Endometrium (tissue), 2 donors: ENCODE data around the gene ALS2.
"Not testable (repeated sequence)": the region's sequence is repeated elsewhere in the genome, so short reads cannot be mapped to it uniquely, and the experiment has no call there.

ENCODE experiments used
- FAIRE-seq: peaks from 2 replicates; lab custom pipeline; 2012; peaks lifted over from hg19 to GRCh38; lab: Jason Lieb, UNC
- donor health status: control.
- donor health status: control.

The ALS2 gene

DNA sequence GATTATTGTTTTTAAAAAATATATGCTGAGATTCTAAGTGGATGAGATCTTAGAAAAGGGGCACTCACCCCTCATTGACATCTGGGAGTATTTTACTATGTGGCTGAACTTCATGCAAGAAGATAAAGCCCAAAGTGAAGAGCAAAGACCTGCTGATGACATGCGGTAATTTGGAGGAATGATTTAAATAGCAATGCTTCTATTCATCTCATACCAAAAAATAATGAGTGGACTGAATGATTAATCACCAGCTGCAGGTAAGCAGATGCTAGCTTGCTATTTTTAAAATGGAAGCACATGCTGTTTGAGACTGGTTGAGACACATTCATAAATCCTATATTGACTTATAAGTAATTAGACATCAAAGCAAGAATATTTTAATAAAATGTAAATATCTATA, 12.9 kb upstream of the ALS2 start:
- FAIRE-seq = no peak

DNA sequence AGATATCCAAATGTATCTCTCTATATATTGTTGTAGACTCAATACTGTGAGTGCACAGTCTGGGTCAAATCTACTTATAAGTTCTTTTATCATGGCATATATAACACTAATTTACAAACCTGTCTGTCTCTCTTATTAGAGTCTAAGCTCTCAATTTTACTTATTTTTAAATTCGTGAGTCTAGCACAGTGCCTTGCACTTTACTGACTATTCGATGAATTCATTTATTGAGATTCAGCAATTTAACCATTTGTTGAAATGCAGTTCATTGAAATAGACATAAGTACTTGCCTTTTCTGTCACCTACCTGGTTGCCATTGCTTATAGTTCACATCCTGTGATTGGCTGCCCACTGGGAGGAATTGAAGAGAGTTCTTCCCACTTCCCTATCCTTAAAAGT, 10.3 kb upstream of the ALS2 start:
- FAIRE-seq = no peak

DNA sequence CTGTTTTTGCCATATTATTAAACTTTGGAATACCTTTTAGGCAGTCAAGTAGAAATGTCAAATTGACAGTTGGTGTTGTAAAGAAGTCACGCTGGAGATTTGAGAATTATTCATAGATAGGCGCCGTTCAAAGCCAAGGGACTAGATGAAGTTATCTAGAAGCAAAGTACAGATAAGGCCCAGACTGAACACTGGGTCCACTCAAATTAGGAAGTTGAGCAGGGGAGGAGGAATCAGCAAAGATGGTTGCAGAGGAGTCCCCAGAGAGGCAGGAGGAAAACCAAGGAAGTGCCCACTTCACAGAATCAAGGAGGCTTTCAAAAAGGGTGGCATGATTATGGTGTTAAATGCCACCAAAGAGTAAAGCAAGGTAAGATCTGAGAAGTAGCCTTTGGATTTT, 9.6 kb upstream of the ALS2 start:
- no peak for FAIRE-seq

DNA sequence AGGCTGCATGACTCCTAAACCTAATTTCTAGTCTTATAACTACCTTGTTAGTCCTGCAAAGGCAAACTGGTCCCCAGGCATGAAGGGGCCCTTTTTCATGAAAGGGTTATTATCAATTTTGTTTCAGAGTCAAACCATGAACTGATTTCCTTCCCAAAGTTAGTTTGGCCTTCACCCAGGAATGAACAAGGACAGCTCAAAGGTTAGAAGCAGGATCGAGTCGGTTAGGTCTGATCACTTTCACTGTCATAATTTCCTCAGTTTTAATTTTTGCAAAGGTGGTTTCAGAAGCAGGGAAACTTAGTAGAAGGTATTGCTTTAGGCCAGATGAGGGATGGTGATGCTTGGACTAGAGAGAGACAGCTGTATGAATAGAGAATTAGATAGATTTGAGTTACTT, 8.7 kb upstream of the ALS2 start:
- no peak for FAIRE-seq

DNA sequence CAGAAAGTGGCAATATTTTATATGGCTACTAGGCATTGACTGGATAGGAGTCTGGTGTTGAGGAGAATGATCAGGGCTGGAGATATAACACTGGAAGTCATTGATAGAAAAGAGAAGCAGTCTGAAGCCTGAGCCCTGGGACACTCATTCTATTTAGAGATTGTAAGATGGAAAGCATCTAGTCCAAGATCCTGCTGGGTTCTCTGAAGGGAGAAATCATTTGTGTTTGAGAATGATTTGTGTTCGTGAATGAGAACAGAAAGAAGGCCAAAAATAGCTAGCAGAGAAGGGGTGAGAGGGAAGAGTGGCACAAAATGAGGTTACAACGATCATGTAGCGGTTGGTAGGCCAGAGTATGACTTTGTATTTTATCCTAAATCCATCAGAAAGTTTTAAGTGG, 7.6 kb upstream of the ALS2 start:
- no peak for FAIRE-seq

DNA sequence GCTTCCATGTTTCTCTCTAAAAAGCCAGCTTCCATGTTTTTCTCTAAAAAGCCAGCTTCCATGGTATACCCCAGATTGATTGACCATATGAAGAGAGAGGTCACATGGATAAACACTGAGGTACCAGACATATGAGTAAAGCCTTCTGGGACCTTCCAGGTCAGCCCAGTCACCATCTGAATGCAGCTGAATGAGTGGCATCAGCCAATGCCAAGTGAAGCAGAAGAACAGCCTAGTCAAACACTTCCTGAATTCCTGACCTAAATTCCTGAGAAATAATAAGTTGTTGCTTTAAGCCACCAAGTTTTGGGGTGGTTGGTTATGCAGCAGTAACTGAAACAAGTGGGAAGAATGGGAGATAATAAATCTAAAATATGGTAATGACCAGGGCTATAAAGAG, 5.7 kb upstream of the ALS2 start:
- no peak for FAIRE-seq

DNA sequence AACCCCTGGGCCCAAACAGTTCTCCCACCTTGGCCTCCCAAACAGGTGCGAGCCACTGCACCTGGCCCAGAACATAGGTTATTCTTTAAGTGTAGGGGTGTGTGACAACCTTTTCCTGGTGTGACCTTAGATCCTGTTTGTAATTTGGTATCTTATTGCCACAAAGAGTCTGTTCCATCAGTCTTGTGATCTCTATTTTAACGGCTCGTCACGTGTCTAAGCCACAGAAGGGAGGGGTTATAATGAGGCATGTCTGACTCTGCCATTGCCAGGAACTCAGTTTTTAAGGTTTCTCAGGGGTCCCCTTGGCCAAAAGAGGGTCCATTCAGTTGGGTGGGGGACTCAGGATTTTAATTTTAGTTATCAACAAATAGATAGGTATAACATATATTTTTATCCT, 4.4 kb upstream of the ALS2 start:
- FAIRE-seq = no peak

DNA sequence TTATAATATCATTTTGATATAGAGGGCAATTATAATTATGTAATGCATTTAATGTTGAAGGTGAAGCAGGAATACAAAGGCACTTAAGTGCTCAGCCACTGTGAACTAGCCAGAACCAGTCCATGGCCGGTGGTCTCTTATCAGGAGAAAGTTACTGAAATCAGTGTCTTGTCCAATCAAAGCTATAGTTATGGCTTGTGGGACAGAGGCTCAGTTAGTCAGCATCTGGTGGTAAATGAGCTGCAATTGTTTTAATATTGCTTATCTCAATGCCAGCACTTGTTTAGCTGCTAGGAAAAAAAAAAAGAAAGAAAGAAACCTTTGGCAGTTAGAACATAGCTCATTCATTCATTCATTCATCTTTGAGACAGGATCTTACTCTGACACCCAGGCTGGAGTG, 3.8 kb upstream of the ALS2 start:
- FAIRE-seq = no peak

DNA sequence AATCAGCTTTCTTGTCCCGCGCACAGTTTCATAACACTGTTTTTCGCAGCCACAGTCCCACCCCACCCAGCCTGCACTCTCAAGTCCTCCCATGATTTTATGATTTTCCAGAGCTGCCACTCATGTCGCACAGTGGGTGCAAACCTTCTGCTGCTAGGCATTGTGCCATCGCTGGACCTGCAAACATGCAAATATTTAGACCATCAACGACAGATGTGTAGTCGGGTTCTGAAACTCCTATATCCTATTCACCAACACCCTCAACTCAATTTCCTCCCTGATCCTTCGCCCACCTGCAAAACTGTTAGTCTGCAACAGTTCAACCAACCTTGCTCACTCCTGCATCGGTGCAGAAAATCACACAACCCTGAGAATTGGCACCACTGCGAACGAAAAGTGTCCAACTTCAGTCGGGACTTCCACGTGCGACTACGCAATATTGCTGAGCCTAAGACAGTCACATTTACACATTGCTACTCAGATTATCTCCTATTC, 871 bp upstream of the ALS2 start:
- no peak for FAIRE-seq

DNA sequence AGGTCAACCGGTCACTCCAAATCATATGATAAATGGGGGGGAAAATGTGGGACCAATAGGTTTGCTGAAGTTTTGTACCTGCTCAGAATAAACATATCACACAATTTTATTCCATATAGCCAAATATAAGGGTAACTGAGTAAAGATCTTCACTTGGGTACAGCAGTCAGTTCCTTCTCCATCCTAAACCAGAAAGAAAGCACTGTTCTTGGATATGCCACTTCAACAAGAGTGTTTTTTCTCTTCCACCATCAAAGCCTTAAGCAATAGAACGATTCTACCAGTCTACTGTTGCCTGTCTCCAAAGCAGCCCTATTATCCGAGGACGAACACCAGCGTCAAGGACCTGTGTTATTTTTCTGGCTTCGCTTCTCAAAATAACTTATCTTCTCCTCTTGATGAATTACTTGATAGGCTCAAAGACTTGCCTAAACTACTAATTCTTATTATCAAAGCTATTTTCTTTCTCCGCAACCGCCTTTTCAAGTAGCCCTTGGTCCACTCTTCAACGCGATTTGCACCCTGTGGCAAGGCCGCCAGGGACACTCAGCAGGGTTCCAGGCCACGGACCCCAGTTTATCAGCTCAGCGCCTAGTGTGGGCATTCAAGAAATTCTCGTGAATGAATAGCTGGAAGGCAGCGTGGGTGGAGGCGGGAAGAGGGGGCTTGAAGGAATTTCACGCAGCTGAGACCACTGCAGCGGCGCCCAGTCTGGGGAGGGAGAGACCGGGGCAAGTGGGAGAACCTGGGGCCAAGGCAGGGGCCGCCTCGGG, 646 bp downstream of the ALS2 start:
- no peak for FAIRE-seq

DNA sequence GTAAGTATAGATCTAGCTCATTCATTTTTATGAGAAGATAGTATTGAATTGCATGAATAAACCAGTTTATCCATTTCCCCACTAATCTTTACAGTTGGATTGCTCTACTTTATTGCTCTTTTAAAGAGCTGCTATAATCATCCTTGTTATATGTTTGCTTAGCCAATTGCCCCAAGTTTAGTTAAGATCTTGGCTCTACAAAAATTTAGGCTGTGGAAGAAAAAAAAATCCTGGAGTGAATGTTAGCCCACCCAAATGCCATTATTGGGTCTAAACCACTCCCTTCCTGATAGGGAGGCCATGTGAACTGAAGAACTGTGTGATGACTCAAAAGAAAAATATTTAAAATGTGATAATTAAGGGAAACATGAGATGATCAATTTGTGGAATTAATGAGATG, 2.9 kb downstream of the ALS2 start:
- no peak for FAIRE-seq

DNA sequence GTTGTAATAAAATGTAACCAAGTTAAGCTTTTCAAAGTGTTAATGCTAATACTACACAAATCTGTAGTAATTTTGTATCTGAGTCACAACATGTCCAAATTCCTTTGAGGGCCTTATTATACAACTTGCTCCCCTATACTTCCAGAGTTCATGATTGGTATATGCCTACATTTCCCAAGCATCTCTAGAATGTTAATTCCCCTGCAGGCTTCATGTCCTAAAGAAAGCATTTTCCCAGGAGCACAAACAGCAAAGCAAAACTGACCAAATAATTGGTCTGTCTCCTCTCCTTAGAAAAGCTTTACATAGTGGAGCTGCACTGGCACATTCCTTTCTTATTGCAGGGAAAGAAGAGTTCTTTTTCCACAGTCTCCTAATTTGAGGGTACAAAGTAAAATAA, 3.7 kb downstream of the ALS2 start:
- FAIRE-seq = no peak

DNA sequence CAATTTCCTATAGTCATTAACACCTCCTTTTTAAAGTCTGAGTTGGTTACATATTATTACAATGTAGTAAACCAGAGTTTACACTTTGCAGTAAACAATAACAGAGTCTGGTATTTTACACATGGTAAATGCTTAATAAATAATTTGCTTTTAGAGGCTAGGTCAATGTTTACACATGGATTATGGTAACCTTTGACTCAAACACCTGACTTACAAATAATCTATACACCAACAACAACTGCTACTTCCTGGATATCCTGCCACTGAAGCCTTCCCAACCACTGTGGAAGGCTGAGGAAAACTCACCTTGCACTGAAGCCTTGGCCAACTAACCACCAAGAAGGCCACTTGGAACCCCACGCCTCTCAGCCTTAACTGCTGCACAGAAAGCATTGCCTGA, 5.4 kb downstream of the ALS2 start:
- no peak for FAIRE-seq

DNA sequence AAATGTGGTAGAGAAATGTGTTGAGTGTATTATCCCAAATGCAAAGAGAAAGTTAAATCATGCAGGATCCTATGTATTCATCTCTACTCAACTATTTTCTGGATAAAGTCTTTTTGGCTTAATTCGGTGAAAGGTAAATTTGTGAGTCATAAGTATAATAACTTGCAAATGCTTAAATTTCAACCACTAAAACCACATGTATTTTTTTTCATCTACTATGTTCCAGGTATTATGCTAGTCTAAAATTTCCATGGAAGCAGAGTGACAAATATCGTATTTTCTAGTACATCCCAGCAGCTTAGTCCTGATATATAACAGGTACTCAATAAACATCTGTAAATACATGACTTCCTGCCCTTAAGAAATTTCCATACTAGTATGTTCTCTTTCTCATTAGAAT, 6.2 kb downstream of the ALS2 start:
- FAIRE-seq = no peak

DNA sequence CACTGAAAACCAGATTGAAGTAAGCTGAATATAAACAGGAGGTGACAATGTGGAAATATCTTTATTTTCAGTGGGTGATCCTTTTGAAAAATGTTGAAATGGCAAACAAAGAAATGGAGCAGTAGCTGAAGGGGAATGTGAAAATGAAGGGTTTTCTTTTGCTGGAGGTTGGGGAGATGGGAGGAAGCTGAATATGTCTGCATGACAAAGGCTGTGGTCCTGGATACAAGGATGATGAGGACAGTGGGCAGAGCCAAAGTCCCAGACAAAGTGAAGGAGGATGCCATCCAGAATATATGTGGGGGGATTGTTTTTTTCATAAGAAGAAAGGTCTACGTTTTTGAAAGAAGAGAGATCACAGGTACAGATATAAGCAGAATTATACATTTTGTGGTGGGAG, 6.7 kb downstream of the ALS2 start:
- FAIRE-seq = no peak

DNA sequence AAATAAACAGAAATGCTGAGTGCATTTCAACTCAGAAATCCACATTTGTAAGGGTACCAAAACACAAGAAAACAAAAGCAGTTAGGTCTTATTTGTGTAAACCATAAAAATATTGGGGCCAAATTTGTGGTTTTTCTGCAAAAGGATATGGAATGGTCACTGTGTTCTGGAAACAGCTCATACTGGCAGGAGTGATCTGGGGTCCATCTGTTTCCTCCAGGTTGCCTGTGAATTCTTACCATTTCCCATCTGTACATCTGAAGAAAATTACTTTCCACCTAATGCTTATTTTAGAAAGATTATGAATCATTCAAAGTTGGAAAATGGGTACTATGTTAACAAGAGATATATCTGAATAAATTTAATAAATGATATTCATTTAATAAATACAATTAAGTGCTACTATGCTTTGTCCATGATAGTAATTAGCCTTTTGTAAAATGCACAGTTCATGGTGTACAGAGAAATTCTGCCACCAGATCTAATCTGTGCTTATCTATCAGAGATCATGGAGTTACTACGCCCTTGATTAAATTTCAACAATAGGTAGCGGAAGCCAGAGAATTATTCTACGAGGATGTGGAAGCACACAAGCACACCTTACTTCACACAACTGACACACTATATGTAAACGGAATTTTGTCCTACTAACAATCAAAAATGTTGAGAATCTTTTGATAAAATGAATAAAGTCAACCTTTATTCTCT, 10.9 kb downstream of the ALS2 start:
- FAIRE-seq = no peak

DNA sequence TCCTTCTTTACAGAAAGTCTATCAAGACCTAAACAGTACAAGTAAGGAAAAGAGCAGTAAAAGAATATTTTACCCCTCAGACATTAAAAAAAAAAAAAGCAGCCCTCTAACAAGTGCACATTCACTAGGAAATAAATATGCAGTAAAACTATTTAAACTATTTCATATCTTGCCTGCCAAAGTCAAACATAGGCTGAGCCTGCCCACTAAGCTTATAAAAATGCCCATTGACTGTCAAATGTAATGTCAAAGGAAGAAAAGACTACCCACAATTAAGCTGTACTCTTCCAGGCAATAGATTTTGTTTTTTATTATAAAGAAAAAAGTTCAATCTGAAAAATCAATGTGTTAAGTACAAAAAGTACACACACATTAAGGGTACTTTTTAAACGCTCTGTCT, 11.8 kb downstream of the ALS2 start:
- FAIRE-seq = no peak

DNA sequence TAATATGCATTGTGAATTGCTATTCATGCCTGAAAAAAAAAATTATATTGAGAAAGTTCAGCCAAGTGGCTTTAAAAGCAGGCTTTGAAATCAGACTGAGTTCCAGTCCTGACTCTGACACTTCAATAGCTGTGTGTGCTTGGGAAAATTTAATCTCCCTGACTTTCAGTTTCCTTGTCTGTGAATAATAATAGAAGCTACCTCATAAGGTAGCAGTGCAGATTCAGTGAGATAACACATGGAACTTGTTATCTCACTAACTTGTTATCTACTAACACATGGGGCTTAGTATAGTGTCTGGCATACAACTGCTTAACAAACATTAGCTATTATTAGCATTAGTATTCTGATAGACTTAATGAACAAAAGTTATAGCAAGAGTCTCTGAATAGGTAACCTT, 14.9 kb downstream of the ALS2 start:
- FAIRE-seq = no peak

DNA sequence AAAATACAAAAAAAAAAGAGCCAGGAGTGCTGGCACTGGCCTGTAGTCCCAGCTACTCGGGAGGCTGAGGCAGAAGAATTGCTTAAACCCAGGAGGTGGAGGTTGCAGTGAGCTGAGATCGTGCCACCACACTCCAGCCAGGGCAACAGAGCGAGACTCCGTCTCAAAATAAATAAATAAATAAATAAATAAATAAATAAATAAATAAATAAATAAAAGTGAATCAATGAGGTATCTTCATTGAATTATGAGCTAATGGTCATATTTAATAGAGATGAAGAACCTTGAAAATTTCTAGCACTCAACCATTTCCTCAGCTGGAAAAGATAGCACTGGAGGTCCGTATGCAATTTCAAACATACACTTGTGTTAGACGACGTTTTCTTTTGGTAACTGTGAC, 16.3 kb downstream of the ALS2 start:
- FAIRE-seq = not testable (repeated sequence)

DNA sequence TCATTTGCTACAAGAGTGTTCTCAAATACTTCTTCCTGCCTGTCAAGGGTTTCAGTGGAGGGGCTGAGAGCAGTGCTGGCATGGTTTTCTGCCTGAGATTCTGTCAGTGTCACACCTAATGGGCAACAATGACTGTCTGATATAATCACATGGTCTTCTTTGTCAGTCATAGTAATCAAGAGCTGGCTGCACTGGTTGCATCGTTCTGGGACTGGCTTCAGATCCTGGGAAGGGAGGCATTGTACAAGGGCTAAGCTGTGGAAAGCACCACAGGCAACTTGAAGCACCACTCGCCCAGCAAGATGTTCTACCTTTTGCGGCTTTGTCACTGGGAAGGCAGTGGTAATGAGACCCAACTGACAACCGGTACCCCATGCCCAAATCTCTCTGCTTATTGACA, 19.6 kb downstream of the ALS2 start:
- FAIRE-seq = no peak

DNA sequence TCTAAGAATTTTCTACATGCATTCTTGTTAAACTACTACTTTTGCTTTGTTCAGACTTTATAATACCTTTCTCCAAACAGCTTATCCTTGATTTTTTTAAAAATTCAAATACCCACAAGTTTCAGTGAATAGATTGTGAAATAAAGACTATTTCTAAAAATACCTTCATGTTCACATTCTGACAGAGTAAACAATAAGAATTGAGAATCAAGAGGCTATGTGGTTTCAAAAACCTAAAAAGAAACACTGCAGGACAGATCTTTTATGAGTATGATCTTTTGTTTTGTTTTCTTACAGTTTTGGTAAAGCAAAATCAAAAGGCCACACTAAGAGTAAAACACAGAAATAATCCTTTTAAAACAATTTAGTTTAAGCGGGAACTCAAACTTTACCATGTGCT, 21.2 kb downstream of the ALS2 start:
- FAIRE-seq = no peak

DNA sequence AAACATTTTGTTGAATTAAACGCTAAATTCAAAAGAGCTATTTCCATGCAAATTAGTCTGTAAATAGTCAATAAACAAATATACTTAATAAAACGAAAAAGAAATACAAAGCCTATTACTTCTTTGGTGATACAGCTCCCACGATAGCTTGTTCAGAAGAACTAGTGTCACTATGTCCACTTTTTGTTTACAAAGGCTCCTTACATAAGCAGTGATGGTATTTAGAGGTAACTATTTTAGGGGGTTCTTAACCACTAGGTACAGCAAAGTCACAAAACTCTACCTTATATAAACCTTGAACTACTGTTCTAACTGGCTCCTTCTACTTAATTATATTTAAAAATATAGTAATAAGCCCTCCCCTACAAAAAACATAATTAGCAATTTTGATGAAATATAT, 21.9 kb downstream of the ALS2 start:
- FAIRE-seq = no peak

DNA sequence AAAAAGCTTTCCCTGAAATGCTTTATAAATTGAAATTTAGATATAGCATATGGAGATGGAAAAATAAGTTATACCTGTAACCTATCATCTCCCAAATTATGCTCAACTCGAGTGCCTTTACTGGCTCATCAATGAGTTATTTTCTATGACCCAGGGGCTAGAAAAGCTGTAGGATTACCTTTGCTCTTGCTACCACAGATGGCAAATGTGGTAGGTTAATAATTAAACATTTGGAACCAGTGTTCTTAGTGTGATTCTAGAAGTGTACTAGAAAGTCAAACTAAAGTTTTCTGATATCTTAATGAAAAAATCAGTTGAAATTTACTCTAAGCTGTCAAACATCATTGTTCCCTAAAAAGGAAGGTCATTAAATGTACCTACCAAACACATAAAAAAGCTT, 22.5 kb downstream of the ALS2 start:
- FAIRE-seq = no peak
